ENCODE results near the gene EN2.

The EN2 gene

GRCh38 chr7:155464183-155464582, 6.3 kb downstream of the EN2 start:
- no peak for DNase-seq (ENCODE audit: low spot score)

- no peak for DNase-seq (ENCODE audit: low spot score)
Observed at GRCh38 chr7:155464948-155465739, 7.2 kb downstream of the EN2 start.

- no peak for DNase-seq (ENCODE audit: low spot score)
Observed at GRCh38 chr7:155465761-155466141, 7.8 kb downstream of the EN2 start.

- DNase-seq (ENCODE audit: low spot score): no peak
Observed at GRCh38 chr7:155466142-155466813, 8.3 kb downstream of the EN2 start.

GRCh38 chr7:155466814-155467733, 9.1 kb downstream of the EN2 start:
- DNase-seq (ENCODE audit: low spot score): no peak

- no peak for DNase-seq (ENCODE audit: low spot score)
Observed at GRCh38 chr7:155467846-155468784, 10.2 kb downstream of the EN2 start.

- no peak for DNase-seq (ENCODE audit: low spot score)
Observed at GRCh38 chr7:155468785-155469148, 10.8 kb downstream of the EN2 start.

GRCh38 chr7:155469311-155470185, 11.6 kb downstream of the EN2 start:
- DNase-seq (ENCODE audit: low spot score): no peak

- no peak for DNase-seq (ENCODE audit: low spot score)
Observed at GRCh38 chr7:155470186-155470487, 12.2 kb downstream of the EN2 start.

- DNase-seq (ENCODE audit: low spot score): peak; percentile 85
Observed at GRCh38 chr7:155470686-155471638, 13.0 kb downstream of the EN2 start.

- no peak for DNase-seq (ENCODE audit: low spot score)
Observed at GRCh38 chr7:155471718-155472117, 13.8 kb downstream of the EN2 start.

- no peak for DNase-seq (ENCODE audit: low spot score)
Observed at GRCh38 chr7:155477476-155477875, 19.5 kb downstream of the EN2 start.

- no peak for DNase-seq (ENCODE audit: low spot score)
Observed at GRCh38 chr7:155481764-155482163, 23.8 kb downstream of the EN2 start.

- DNase-seq (ENCODE audit: low spot score): no peak
Observed at GRCh38 chr7:155482511-155483183, 24.7 kb downstream of the EN2 start.

GRCh38 chr7:155483245-155483644, 25.3 kb downstream of the EN2 start:
- no peak for DNase-seq (ENCODE audit: low spot score)

- no peak for DNase-seq (ENCODE audit: low spot score)
Observed at GRCh38 chr7:155483868-155484325, 26.0 kb downstream of the EN2 start.

GRCh38 chr7:155484483-155485399, 26.8 kb downstream of the EN2 start:
- DNase-seq (ENCODE audit: low spot score): no peak

Data from kidney capillary endothelial cell (primary cell).